Left lung (tissue), 10 donors: Measurements from ENCODE around the gene EIF1B. TPM values are rescaled to one million over a fixed set of nuclear protein-coding genes. Genes with fewer than 3 reads are reported as not detected.

Experiments
- ATAC-seq: fragments of 200-7000 bp; cut with Tn5 transposase; one replicate; pipeline ENCODE4 v1.9.1; 2020; ENCODE audit warnings: moderate library complexity
- DNase-seq, 4 donors: peaks; one replicate each; pipeline ENCODE4 v3.0.0-alpha.2; 2013 to 2020
- H3K27ac ChIP-seq, 2 donors: fragments of 200-600 bp; sonication (generic) in 1 of 2; one replicate each; pipeline versions ENCODE4 v1.5.0 to v1.8.0; 2020 to 2021
- H3K27me3 ChIP-seq, 2 donors: fragments of 200-600 bp; sonication (generic) in 1 of 2; one replicate each; pipeline versions ENCODE4 v1.5.0 to v1.8.0; 2020 to 2021
- H3K36me3 ChIP-seq, 2 donors: fragments of 200-600 bp; sonication (generic) in 1 of 2; one replicate each; pipeline versions ENCODE4 v1.5.0 to v1.8.0; 2020 to 2021
- H3K4me1 ChIP-seq, 2 donors: fragments of 200-600 bp; one replicate each; pipeline ENCODE4 v1.8.0; 2021
- H3K4me3 ChIP-seq, 2 donors: fragments of 200-600 bp; sonication (generic) in 1 of 2; one replicate each; pipeline versions ENCODE4 v1.5.0 to v1.8.0; 2020 to 2021; ENCODE audit warnings: mild to moderate bottlenecking in 1 of 2
- H3K9me3 ChIP-seq, 2 donors: fragments of 200-600 bp; sonication (generic) in 1 of 2; one replicate each; pipeline versions ENCODE4 v1.5.0 to v1.8.0; 2020 to 2021
- intact Hi-C, 2 donors: fragments of 100-400 bp; cut with DNase I; formaldehyde crosslinking; loops; one replicate each; pipeline versions ENCODE4 v1.11.2 to v1.14.2; 2022
- polyA plus RNA-seq, 6 donors: library from polyadenylated mRNA; unstranded; fragments of 120-200 nt; gene quantifications; one replicate each; pipeline ENCODE4 v1.2.1, GENCODE V29; 2013; ENCODE audit not compliant: insufficient read length in 6 of 6
- total RNA-seq, 2 donors: library from RNA; stranded (reverse); fragmentation: NEBNext Ultra II Directional; extraction: Animal tissue kit (Norgen Biotek cat#: 25700); gene quantifications; one replicate each; pipeline ENCODE4 v1.2.1, GENCODE V29; 2021
- TF ChIP-seq, protein P1 (sequence below), 2 donors: fragments of 200-600 bp; sonication (generic) in 1 of 2; IDR thresholded peaks; one replicate each; pipeline versions ENCODE4 v1.5.0 to v1.8.0; 2021; ENCODE audit warnings: antibody characterized with exemption in 2 of 2
- donor health status: DM: no; HTN: yes; CAD: no.
- donor health status: DM: no; HTN: no; CAD: no.

Gene EIF1B
- total and polyA plus RNA-seq, 8 donors = 37.7 to 107 (median 98.4) TPM

DNA sequence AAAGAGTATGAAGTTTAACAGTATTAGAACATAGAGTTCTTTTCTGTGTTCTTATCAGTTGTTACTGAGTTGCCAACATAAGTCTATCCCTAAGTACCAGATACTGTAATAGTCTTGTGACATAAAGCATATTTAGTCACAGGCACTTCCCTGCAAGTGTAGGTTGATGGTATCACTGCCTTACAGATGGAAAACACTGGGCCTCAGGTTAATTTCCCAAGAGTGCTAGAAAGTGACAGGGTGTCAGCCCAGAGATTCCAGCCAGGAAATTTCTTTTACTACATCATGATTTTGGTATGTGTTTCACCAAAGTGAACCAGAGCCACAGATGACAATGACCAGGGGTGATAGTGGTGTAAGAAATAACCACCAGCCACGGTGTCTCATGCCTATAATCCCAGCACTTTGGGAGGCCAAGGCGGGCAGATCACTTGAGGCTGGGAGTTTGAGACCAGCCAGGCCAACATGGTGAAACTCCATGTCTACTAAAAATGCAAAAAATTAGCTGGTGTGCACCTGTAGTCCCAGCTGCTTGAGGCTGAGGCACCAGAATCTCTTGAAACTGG lies 3.2 kb downstream of the EIF1B start:
- Histone ChIP-seq H3K27ac (peak overlapping the region in 1 of 2 donors; percentile 0), H3K27me3 (no peaks in the 10 kb centered on the region), H3K4me1 (peaks cover 6 to 53% of the 10 kb centered on the region in 2 donors), H3K9me3 (no peaks in the 10 kb centered on the region), H3K36me3 (peaks cover 0 to 44% of the 10 kb centered on the region in 2 donors), H3K4me3 (no peak overlapping the region)
- intact Hi-C loops = no loop called here
- DNase-seq = no peak
- ATAC-seq = no peak
- TF ChIP-seq, protein P1, sequence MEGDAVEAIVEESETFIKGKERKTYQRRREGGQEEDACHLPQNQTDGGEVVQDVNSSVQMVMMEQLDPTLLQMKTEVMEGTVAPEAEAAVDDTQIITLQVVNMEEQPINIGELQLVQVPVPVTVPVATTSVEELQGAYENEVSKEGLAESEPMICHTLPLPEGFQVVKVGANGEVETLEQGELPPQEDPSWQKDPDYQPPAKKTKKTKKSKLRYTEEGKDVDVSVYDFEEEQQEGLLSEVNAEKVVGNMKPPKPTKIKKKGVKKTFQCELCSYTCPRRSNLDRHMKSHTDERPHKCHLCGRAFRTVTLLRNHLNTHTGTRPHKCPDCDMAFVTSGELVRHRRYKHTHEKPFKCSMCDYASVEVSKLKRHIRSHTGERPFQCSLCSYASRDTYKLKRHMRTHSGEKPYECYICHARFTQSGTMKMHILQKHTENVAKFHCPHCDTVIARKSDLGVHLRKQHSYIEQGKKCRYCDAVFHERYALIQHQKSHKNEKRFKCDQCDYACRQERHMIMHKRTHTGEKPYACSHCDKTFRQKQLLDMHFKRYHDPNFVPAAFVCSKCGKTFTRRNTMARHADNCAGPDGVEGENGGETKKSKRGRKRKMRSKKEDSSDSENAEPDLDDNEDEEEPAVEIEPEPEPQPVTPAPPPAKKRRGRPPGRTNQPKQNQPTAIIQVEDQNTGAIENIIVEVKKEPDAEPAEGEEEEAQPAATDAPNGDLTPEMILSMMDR (IDR thresholded peaks at IDR 0.05) = no peak

DNA sequence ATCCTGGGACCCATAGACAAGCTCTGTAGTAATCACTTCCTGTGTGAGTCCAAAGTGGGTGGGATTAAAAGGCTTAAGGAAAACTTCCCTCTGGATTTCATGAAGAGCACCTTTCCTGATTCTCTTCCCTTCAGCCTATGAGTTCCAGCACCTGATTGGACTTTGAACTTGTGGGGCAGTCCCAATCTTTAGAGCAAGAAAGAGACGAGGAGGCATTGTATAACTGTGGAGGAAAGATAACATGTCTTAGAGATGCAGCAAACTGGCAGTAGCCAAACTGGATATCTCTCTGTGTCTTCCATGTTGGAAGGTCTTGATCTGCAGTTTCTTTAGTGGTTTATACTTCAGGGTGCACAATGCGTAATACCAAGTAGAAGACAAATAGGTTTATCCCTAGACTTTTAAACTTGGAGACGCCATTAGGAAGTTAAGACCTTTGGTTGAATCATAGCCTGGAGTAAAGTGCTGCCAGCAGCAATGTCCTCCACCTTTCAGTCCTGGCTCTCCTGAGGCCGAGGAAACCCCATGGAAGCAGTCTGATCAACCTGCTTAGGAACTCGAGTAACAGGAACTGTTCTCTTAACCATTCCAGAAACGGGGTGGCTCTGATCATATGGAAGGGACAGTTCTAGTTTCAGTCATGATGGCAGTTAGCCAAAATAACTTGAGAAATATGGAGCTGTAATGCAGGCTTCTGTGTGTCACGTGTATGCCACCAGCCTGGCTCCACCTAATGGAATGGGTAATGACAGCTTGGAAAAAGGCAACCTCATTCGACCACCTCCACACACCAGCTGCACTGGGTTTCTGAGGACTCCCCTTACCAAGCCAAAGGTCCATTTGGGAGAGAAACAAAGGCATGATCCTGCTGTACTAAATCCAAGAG lies 4.7 kb downstream of the EIF1B start:
- peak in 1 of 4 donors; percentile 21 for DNase-seq
- Histone ChIP-seq H3K36me3 (peaks cover 0 to 44% of the 10 kb centered on the region in 2 donors), H3K4me1 (peaks cover 6 to 44% of the 10 kb centered on the region in 2 donors), H3K9me3 (no peaks in the 10 kb centered on the region), H3K27me3 (no peaks in the 10 kb centered on the region), H3K27ac (no peak overlapping the region), H3K4me3 (no peak overlapping the region)
- intact Hi-C loops = no loop called here
- no peak for ATAC-seq
- TF ChIP-seq, protein P1 (IDR thresholded peaks at IDR 0.05) = no peak

GRCh38 chr3:40317061-40317855 lies 7.8 kb downstream of the EIF1B start:
- no peaks in the 10 kb centered on the region for H3K27me3 ChIP-seq
- H3K4me1 ChIP-seq = peaks cover 0 to 27% of the 10 kb centered on the region in 2 donors
- no peak overlapping the region for H3K27ac ChIP-seq
- H3K9me3 ChIP-seq = no peaks in the 10 kb centered on the region
- intact Hi-C loops = loop anchor here in 1 of 2 donors (5.0 kb wide), 1 partner anchor 125 kb away; no protein-coding TSS in a partner anchor
- ATAC-seq (peak; percentile 85), DNase-seq (peak in 2 of 4 donors; percentile 57 to 72)
- peaks cover 0 to 36% of the 10 kb centered on the region in 2 donors for H3K36me3 ChIP-seq
- H3K4me3 ChIP-seq = no peak overlapping the region
- TF ChIP-seq, protein P1 (IDR thresholded peaks at IDR 0.05) = peak; percentile 82 to 84

DNA sequence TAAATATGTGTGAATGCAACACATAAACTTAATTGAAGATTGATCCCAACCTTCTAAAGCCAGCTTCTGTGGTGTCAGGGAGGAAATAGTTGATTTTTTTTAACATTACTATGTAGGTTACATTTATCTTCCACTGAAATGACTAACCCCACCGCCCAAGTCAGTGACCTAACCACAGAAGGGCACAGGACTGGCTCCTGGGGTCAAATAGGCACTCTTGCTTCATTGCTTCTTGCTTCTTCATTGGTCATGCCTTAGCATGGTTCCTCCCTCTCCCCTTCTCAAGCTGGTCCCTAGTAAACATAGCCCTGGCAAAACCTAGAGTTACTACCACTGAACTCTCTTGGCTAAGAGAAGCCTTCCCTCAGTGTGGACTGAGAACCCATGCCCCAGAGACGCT lies 12.3 kb downstream of the EIF1B start:
- DNase-seq (no peak), ATAC-seq (no peak)
- H3K9me3 ChIP-seq = no peaks in the 10 kb centered on the region
- intact Hi-C loops = no loop called here
- TF ChIP-seq, protein P1 (IDR thresholded peaks at IDR 0.05) = no peak
- no peak overlapping the region for H3K4me3 ChIP-seq
- no peaks in the 10 kb centered on the region for H3K27me3 ChIP-seq
- no peaks in the 10 kb centered on the region for H3K4me1 ChIP-seq
- no peaks in the 10 kb centered on the region for H3K36me3 ChIP-seq
- H3K27ac ChIP-seq = no peak overlapping the region
